Fibroblast of skin of left quadriceps (primary cell): ENCODE results near the gene BLOC1S1.

Experiments used
- DNase-seq, 2 experiments: peaks; one replicate each; pipeline ENCODE4 v3.0.0-alpha.2; 2013; ENCODE audit warnings: low read depth in 2 of 2

The BLOC1S1 gene

GRCh38 chr12:55728186-55728938 lies 12.5 kb downstream of the BLOC1S1 start:
- DNase-seq = peak in 1 of 2 experiments; percentile 42

GRCh38 chr12:55728939-55729818 lies 13.3 kb downstream of the BLOC1S1 start, which contains the start of gene CD63:
Gene CD63, minus strand, starts transcription at chr12:55729009. Its CDS starts 668 bp downstream, at chr12:55728341.
- DNase-seq = peak; percentile 90 to 91

- DNase-seq = no peak
Measured at GRCh38 chr12:55729819-55730818, 14.3 kb downstream of the BLOC1S1 start.

GRCh38 chr12:55732288-55732687 lies 16.4 kb downstream of the BLOC1S1 start:
- no peak for DNase-seq

- DNase-seq = no peak
Measured at GRCh38 chr12:55733021-55733555, 17.2 kb downstream of the BLOC1S1 start.

GRCh38 chr12:55733858-55734257 lies 18.0 kb downstream of the BLOC1S1 start:
- DNase-seq = no peak

- no peak for DNase-seq
Measured at GRCh38 chr12:55734595-55734994, 18.7 kb downstream of the BLOC1S1 start.

GRCh38 chr12:55736076-55736475 lies 20.2 kb downstream of the BLOC1S1 start:
- no peak for DNase-seq

GRCh38 chr12:55736780-55737580 lies 21.1 kb downstream of the BLOC1S1 start:
- no peak for DNase-seq

GRCh38 chr12:55737581-55738122 lies 21.8 kb downstream of the BLOC1S1 start:
- no peak for DNase-seq

- peak; percentile 76 to 78 for DNase-seq
Measured at GRCh38 chr12:55738123-55739024, 22.5 kb downstream of the BLOC1S1 start.

GRCh38 chr12:55739025-55739378 lies 23.2 kb downstream of the BLOC1S1 start:
- no peak for DNase-seq

GRCh38 chr12:55741931-55742680 lies 26.3 kb downstream of the BLOC1S1 start:
- DNase-seq = no peak

- peak; percentile 57 to 61 for DNase-seq
Measured at GRCh38 chr12:55742719-55743405, 27.0 kb downstream of the BLOC1S1 start, which contains the start of gene GDF11. Gene GDF11, plus strand, starts transcription at chr12:55743122. Its CDS starts 195 bp downstream, at chr12:55743317.

GRCh38 chr12:55743406-55744339 lies 27.8 kb downstream of the BLOC1S1 start:
- peak in 1 of 2 experiments; percentile 20 for DNase-seq

GRCh38 chr12:55744340-55745030 lies 28.6 kb downstream of the BLOC1S1 start:
- DNase-seq = no peak
